ENCODE data around the gene NFIL3. TPM values are rescaled to one million over a fixed set of nuclear protein-coding genes. Genes with fewer than 3 reads are reported as not detected.

The NFIL3 gene
- total RNA-seq, 1 donor from 2014 or later = 30.4 TPM

DNA sequence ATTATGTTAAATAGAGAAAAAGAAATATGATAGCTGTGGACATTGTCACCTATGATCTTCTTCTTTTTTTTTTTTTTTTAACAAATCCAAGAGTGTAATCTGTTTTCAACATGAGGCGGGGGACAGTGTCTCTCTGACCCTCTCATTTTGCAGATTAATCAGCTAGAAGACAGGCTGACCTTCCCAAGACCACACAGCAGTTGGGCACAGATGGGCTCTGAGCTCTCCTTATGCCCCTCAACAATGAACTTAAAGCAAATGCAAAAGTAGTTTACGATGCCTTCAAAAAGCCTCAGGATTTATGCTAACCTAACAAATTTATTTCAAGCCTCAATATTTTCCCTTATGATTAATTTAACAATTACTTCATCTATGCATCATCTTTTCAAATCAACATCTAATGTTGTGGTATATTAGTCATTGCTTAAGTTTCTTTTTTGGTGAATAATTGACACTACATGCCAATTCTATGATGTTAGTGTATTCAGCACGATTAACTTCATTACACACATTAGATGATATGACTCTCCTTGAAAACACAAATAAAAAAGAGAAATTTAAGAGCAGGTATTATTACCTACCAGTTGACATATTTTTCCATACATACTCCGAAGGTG is 7.4 kb downstream of the NFIL3 start:
- H3K4me1 Mint-ChIP-seq (ENCODE audit: unreplicated experiment) = peaks cover 38% of the 10 kb centered on the region
- peaks cover 6% of the 10 kb centered on the region for H3K36me3 Mint-ChIP-seq
- H3K4me3 Mint-ChIP-seq = no peak overlapping the region
- H3K27ac Mint-ChIP-seq = no peak overlapping the region
- no peaks in the 10 kb centered on the region for H3K27me3 Mint-ChIP-seq
- no peaks in the 10 kb centered on the region for H3K9me3 Mint-ChIP-seq
- TF ChIP-seq, protein P1, sequence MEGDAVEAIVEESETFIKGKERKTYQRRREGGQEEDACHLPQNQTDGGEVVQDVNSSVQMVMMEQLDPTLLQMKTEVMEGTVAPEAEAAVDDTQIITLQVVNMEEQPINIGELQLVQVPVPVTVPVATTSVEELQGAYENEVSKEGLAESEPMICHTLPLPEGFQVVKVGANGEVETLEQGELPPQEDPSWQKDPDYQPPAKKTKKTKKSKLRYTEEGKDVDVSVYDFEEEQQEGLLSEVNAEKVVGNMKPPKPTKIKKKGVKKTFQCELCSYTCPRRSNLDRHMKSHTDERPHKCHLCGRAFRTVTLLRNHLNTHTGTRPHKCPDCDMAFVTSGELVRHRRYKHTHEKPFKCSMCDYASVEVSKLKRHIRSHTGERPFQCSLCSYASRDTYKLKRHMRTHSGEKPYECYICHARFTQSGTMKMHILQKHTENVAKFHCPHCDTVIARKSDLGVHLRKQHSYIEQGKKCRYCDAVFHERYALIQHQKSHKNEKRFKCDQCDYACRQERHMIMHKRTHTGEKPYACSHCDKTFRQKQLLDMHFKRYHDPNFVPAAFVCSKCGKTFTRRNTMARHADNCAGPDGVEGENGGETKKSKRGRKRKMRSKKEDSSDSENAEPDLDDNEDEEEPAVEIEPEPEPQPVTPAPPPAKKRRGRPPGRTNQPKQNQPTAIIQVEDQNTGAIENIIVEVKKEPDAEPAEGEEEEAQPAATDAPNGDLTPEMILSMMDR (conservative IDR thresholded peaks at IDR 0.05) = no peak
- DNase-seq (ENCODE audit: extremely low spot score, unreplicated experiment) = no peak

GRCh38 chr9:91415290-91415689 is 8.3 kb downstream of the NFIL3 start:
- H3K36me3 Mint-ChIP-seq = peaks cover 13% of the 10 kb centered on the region
- H3K27me3 Mint-ChIP-seq = no peaks in the 10 kb centered on the region
- H3K27ac Mint-ChIP-seq = no peak overlapping the region

GRCh38 chr9:91412941-91413340 is 10.7 kb downstream of the NFIL3 start:
- H3K4me3 Mint-ChIP-seq = no peak overlapping the region
- H3K27me3 Mint-ChIP-seq = no peaks in the 10 kb centered on the region
- peaks cover 15% of the 10 kb centered on the region for H3K4me1 Mint-ChIP-seq (ENCODE audit: unreplicated experiment)
- TF ChIP-seq, protein P1 (conservative IDR thresholded peaks at IDR 0.05) = no peak
- peaks cover 27% of the 10 kb centered on the region for H3K36me3 Mint-ChIP-seq
- H3K9me3 Mint-ChIP-seq = no peaks in the 10 kb centered on the region
- DNase-seq (ENCODE audit: extremely low spot score, unreplicated experiment) = no peak
- H3K27ac Mint-ChIP-seq = no peak overlapping the region

More at GRCh38 chr9:91415290-91415689, 8.3 kb downstream of the NFIL3 start:
- TF ChIP-seq, protein P1 (conservative IDR thresholded peaks at IDR 0.05) = no peak
- H3K4me1 Mint-ChIP-seq (ENCODE audit: unreplicated experiment) = peaks cover 33% of the 10 kb centered on the region
- no peaks in the 10 kb centered on the region for H3K9me3 Mint-ChIP-seq
- no peak for DNase-seq (ENCODE audit: extremely low spot score, unreplicated experiment)
- no peak overlapping the region for H3K4me3 Mint-ChIP-seq

- no peak overlapping the region for H3K27ac Mint-ChIP-seq
- H3K36me3 Mint-ChIP-seq = peaks cover 39% of the 10 kb centered on the region
- H3K4me1 Mint-ChIP-seq (ENCODE audit: unreplicated experiment) = peaks cover 6% of the 10 kb centered on the region
- DNase-seq (ENCODE audit: extremely low spot score, unreplicated experiment) = no peak
- TF ChIP-seq, protein P1 (conservative IDR thresholded peaks at IDR 0.05) = no peak
- H3K4me3 Mint-ChIP-seq = no peak overlapping the region
- H3K9me3 Mint-ChIP-seq = no peaks in the 10 kb centered on the region
- no peaks in the 10 kb centered on the region for H3K27me3 Mint-ChIP-seq
Observed at GRCh38 chr9:91411096-91411771, 12.4 kb downstream of the NFIL3 start.

GRCh38 chr9:91410161-91410560 is 13.5 kb downstream of the NFIL3 start:
- H3K27me3 Mint-ChIP-seq = no peaks in the 10 kb centered on the region
- peaks cover 6% of the 10 kb centered on the region for H3K4me1 Mint-ChIP-seq (ENCODE audit: unreplicated experiment)
- H3K4me3 Mint-ChIP-seq = no peak overlapping the region
- DNase-seq (ENCODE audit: extremely low spot score, unreplicated experiment) = no peak
- no peak overlapping the region for H3K27ac Mint-ChIP-seq
- TF ChIP-seq, protein P1 (conservative IDR thresholded peaks at IDR 0.05) = no peak
- peaks cover 43% of the 10 kb centered on the region for H3K36me3 Mint-ChIP-seq
- H3K9me3 Mint-ChIP-seq = no peaks in the 10 kb centered on the region
